ENCODE results near the gene RAPGEF4. TPM values are rescaled to one million over a fixed set of nuclear protein-coding genes. Genes with fewer than 3 reads are reported as not detected.
A peak's percentile ranks its signal among the peaks of the same experiment; 100 is the strongest.

Gene RAPGEF4
- polyA plus RNA-seq, 1 experiment = 0.60 TPM

DNA sequence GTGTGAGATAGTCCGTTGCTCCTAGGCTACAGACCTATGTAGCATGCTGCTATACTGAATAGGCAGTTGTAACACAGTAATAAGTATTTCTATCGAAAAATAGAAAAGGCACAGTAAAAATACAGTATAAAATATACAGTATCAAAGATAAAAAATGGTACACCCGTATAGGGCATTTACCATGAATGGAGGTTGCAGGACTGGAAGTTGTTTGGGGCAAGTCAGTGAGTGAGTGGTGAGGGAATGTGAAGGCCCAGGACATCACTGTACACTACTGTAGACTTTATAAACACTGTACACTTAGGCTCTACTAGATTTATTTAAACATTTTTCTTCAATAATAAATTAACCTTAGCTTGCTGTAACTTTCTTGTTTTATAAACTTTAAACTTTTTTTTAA is 343.5 kb downstream of the RAPGEF4 start:
- no peaks in the 10 kb centered on the region for H3K27me3 ChIP-seq (ENCODE audit: control insufficient read depth, insufficient read depth, low read length)
- no peak overlapping the region for H3K4me3 ChIP-seq (ENCODE audit: low read depth, low read length)
- ChIA-PET POLR2A (interaction anchor here (0.6 to 1.1 kb wide), 2 partner anchors 14 to 30 kb away, joined by 4 to 7 read pairs; no protein-coding TSS in a partner anchor), CTCF (interaction anchor here (0.6 to 2.1 kb wide), 5 partner anchors 9 to 132 kb away, joined by 3 to 14 read pairs (median 3); no protein-coding TSS in a partner anchor)
- DNase-seq (ENCODE audit: low read depth) = no peak
- no peaks in the 10 kb centered on the region for H3K36me3 ChIP-seq (ENCODE audit: control insufficient read depth, insufficient read depth, low read length)
- TF ChIP-seq, protein P1, sequence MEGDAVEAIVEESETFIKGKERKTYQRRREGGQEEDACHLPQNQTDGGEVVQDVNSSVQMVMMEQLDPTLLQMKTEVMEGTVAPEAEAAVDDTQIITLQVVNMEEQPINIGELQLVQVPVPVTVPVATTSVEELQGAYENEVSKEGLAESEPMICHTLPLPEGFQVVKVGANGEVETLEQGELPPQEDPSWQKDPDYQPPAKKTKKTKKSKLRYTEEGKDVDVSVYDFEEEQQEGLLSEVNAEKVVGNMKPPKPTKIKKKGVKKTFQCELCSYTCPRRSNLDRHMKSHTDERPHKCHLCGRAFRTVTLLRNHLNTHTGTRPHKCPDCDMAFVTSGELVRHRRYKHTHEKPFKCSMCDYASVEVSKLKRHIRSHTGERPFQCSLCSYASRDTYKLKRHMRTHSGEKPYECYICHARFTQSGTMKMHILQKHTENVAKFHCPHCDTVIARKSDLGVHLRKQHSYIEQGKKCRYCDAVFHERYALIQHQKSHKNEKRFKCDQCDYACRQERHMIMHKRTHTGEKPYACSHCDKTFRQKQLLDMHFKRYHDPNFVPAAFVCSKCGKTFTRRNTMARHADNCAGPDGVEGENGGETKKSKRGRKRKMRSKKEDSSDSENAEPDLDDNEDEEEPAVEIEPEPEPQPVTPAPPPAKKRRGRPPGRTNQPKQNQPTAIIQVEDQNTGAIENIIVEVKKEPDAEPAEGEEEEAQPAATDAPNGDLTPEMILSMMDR (IDR thresholded peaks at IDR 0.05; ENCODE audit: insufficient read depth, low read depth, low read length) = no peak

GRCh38 chr2:173079973-173080860 is 344.6 kb downstream of the RAPGEF4 start:
- POLR2A ChIA-PET = interaction anchor here (0.5 to 1.1 kb wide), 3 partner anchors 16 to 79 kb away, joined by 3 to 7 read pairs (median 3); no protein-coding TSS in a partner anchor
- H3K27me3 ChIP-seq (ENCODE audit: control insufficient read depth, insufficient read depth, low read length) = no peaks in the 10 kb centered on the region
- no peak overlapping the region for H3K4me3 ChIP-seq (ENCODE audit: low read depth, low read length)
- CTCF ChIA-PET = interaction anchor here (0.7 to 1.8 kb wide), 6 partner anchors 12 to 131 kb away, joined by 3 to 14 read pairs (median 3); no protein-coding TSS in a partner anchor
- DNase-seq (ENCODE audit: low read depth) = peak; percentile 93
- TF ChIP-seq, protein P1 (IDR thresholded peaks at IDR 0.05; ENCODE audit: insufficient read depth, low read depth, low read length) = no peak
- H3K36me3 ChIP-seq (ENCODE audit: control insufficient read depth, insufficient read depth, low read length) = no peaks in the 10 kb centered on the region

GRCh38 chr2:173086518-173087213 is 351.0 kb downstream of the RAPGEF4 start:
- no peaks in the 10 kb centered on the region for H3K27me3 ChIP-seq (ENCODE audit: control insufficient read depth, insufficient read depth, low read length)
- DNase-seq (ENCODE audit: low read depth) = no peak
- ChIA-PET CTCF (no interaction called here), POLR2A (no interaction called here)
- no peak overlapping the region for H3K4me3 ChIP-seq (ENCODE audit: low read depth, low read length)
- H3K36me3 ChIP-seq (ENCODE audit: control insufficient read depth, insufficient read depth, low read length) = peaks cover 3% of the 10 kb centered on the region
- TF ChIP-seq, protein P1 (IDR thresholded peaks at IDR 0.05; ENCODE audit: insufficient read depth, low read depth, low read length) = no peak

- H3K4me3 ChIP-seq (ENCODE audit: low read depth, low read length) = no peak overlapping the region
- no peaks in the 10 kb centered on the region for H3K27me3 ChIP-seq (ENCODE audit: control insufficient read depth, insufficient read depth, low read length)
- TF ChIP-seq, protein P1 (IDR thresholded peaks at IDR 0.05; ENCODE audit: insufficient read depth, low read depth, low read length) = no peak
- POLR2A ChIA-PET = no interaction called here
- CTCF ChIA-PET = interaction anchor here (2.4 kb wide), 1 partner anchor 60 kb away, joined by 9 read pairs; no protein-coding TSS in a partner anchor
- peaks cover 3% of the 10 kb centered on the region for H3K36me3 ChIP-seq (ENCODE audit: control insufficient read depth, insufficient read depth, low read length)
- no peak for DNase-seq (ENCODE audit: low read depth)
Measured at GRCh38 chr2:173087214-173087581, 351.6 kb downstream of the RAPGEF4 start.
